Liver (tissue), 9 donors: ENCODE results near the gene TMOD2. TPM values are rescaled to one million over a fixed set of nuclear protein-coding genes. Genes with fewer than 3 reads are reported as not detected.

ENCODE experiments used
- DNase-seq: peaks from one replicate; pipeline ENCODE4 v3.0.0-alpha.2; 2017; ENCODE audit warnings: low spot score
- H3K27ac ChIP-seq, 2 donors: one replicate each; pipeline ENCODE4 v1.7.0; 2013; ENCODE audit warnings: inconsistent platforms in 2 of 2, low read length in 2 of 2, control low read depth in 1 of 2, low read depth in 1 of 2, mild to moderate bottlenecking in 1 of 2
- H3K27me3 ChIP-seq, 4 donors: one replicate each; pipeline versions ENCODE4 v1.6.1 to v1.7.0; 2013; ENCODE audit warnings: low read length in 3 of 4, inconsistent platforms in 1 of 4, mild to moderate bottlenecking in 1 of 4, moderate library complexity in 1 of 4; ENCODE audit not compliant: control insufficient read depth in 4 of 4, insufficient read depth in 4 of 4
- H3K36me3 ChIP-seq, 4 donors: one replicate each; pipeline versions ENCODE4 v1.6.1 to v1.7.0; 2013; ENCODE audit warnings: low read length in 3 of 4, mild to moderate bottlenecking in 3 of 4, low read depth in 1 of 4, moderate library complexity in 1 of 4; ENCODE audit not compliant: control insufficient read depth in 4 of 4, insufficient read depth in 3 of 4
- H3K4me1 ChIP-seq, 4 donors: one replicate each; pipeline versions ENCODE4 v1.6.1 to v1.7.0; 2013; ENCODE audit warnings: low read length in 3 of 4, mild to moderate bottlenecking in 3 of 4, moderate library complexity in 1 of 4; ENCODE audit not compliant: control insufficient read depth in 4 of 4, insufficient read depth in 4 of 4
- H3K4me3 ChIP-seq, 3 donors: one replicate each; pipeline versions ENCODE4 v1.6.1 to v1.7.0; 2013; ENCODE audit warnings: low read length in 3 of 3, control low read depth in 1 of 3, low read depth in 1 of 3, mild to moderate bottlenecking in 1 of 3
- H3K9ac ChIP-seq, 2 donors: one replicate each; pipeline ENCODE4 v1.7.0; 2013; ENCODE audit warnings: low read length in 2 of 2, mild to moderate bottlenecking in 2 of 2, moderate library complexity in 2 of 2, control low read depth in 1 of 2, low read depth in 1 of 2
- H3K9me3 ChIP-seq, 4 donors: one replicate each; pipeline versions ENCODE4 v1.6.1 to v1.7.0; 2013; ENCODE audit warnings: low read length in 3 of 4; ENCODE audit not compliant: control insufficient read depth in 4 of 4
- ATF3 ChIP-seq: IDR thresholded peaks from 2 replicates; pipeline ENCODE4 v1.6.1; 2016; ENCODE audit warnings: antibody characterized with exemption
- CTCF ChIP-seq: fragments of 150-350 bp; IDR thresholded peaks from 2 replicates; pipeline ENCODE4 v1.5.1; 2017; ENCODE audit warnings: improper control_type of control experiment, low read depth, low read length; ENCODE audit not compliant: missing input control
- EGR1 ChIP-seq, 2 donors: IDR thresholded peaks; 2 replicates each; pipeline ENCODE4 v1.6.1; 2016 to 2018; ENCODE audit warnings: antibody characterized with exemption in 2 of 2, low read depth in 2 of 2
- FOXA1 ChIP-seq: IDR thresholded peaks from 2 replicates; pipeline ENCODE4 v1.6.1; 2016; ENCODE audit warnings: antibody characterized with exemption
- FOXA2 ChIP-seq: IDR thresholded peaks from 2 replicates; pipeline ENCODE4 v1.6.1; 2016; ENCODE audit warnings: antibody characterized with exemption
- GABPA ChIP-seq, 2 donors: IDR thresholded peaks in 1 of 2; conservative IDR thresholded peaks in 1 of 2; 2 replicates each; pipeline ENCODE4 v1.6.1; 2016; ENCODE audit warnings: antibody characterized with exemption in 2 of 2, mild to moderate bottlenecking in 1 of 2, moderate library complexity in 1 of 2
- HNF4A ChIP-seq, 2 donors: conservative IDR thresholded peaks; 2 replicates each; pipeline ENCODE4 v1.6.1; 2016; ENCODE audit warnings: antibody characterized with exemption in 2 of 2, mild to moderate bottlenecking in 2 of 2
- HNF4G ChIP-seq: IDR thresholded peaks from 2 replicates; pipeline ENCODE4 v1.6.1; 2016; ENCODE audit warnings: antibody characterized with exemption
- JUND ChIP-seq, 2 donors: IDR thresholded peaks; 2 replicates each; pipeline ENCODE4 v1.6.1; 2016; ENCODE audit warnings: antibody characterized with exemption in 2 of 2
- MAX ChIP-seq: IDR thresholded peaks from 2 replicates; pipeline ENCODE4 v1.6.1; 2016; ENCODE audit warnings: antibody characterized with exemption
- NR2F2 ChIP-seq: IDR thresholded peaks from 2 replicates; pipeline ENCODE4 v1.6.1; 2016; ENCODE audit warnings: antibody characterized with exemption
- RAD21 ChIP-seq, 2 donors: IDR thresholded peaks; 2 replicates each; pipeline ENCODE4 v1.6.1; 2016; ENCODE audit warnings: antibody characterized with exemption in 2 of 2, mild to moderate bottlenecking in 2 of 2
- REST ChIP-seq: IDR thresholded peaks from 2 replicates; pipeline ENCODE4 v1.6.1; 2016; ENCODE audit warnings: antibody characterized with exemption, mild to moderate bottlenecking
- RXRA ChIP-seq, 2 donors: IDR thresholded peaks; 2 replicates each; pipeline ENCODE4 v1.6.1; 2017 to 2018; ENCODE audit warnings: antibody characterized with exemption in 2 of 2, mild to moderate bottlenecking in 1 of 2
- SP1 ChIP-seq: IDR thresholded peaks from 2 replicates; pipeline ENCODE4 v1.6.1; 2018; ENCODE audit warnings: antibody characterized with exemption, mild to moderate bottlenecking
- TAF1 ChIP-seq: conservative IDR thresholded peaks from 2 replicates; pipeline ENCODE4 v1.6.1; 2016; ENCODE audit warnings: antibody characterized with exemption, mild to moderate bottlenecking
- YY1 ChIP-seq: IDR thresholded peaks from 2 replicates; pipeline ENCODE4 v1.6.1; 2016; ENCODE audit warnings: antibody characterized with exemption, mild to moderate bottlenecking
- ZBTB33 ChIP-seq: IDR thresholded peaks from 2 replicates; pipeline ENCODE4 v1.6.1; 2016; ENCODE audit warnings: antibody characterized with exemption
- WGBS: extraction: QIAGEN DNeasy Blood & Tissue Kit; methylation state at CpG from one replicate; pipeline ENCODE4 v1.1.7; 2013; 5-methylcytosine and 5-hydroxymethylcytosine counted together
- polyA plus RNA-seq, 2 donors: library from polyadenylated mRNA; stranded (reverse) in 1 of 2; unstranded in 1 of 2; fragments of 200-250 nt in 1 of 2; fragments of >200 nt in 1 of 2; fragmentation: Nextera tagmentation in 1 of 2; extraction: Ambion mirVana in 1 of 2; gene quantifications; one replicate each; pipeline versions ENCODE4 v1.2.1 to v1.2.3, GENCODE V29; 2013 to 2015
- total RNA-seq, 2 donors: library from RNA; depleted of rRNA; stranded (reverse); fragments of >200 nt; gene quantifications; one replicate each; pipeline ENCODE4 v1.2.3, GENCODE V29; 2014
- donor health status: healthy.
- donor health status: healthy.
- donor health status: healthy.
- donor health status: healthy.
- donor health status: healthy.

The TMOD2 gene
- total RNA-seq = 1 to 10 TPM; 1.6 to 2.1 TPM
- under 1 TPM; 0.46 to 0.51 TPM for polyA plus RNA-seq

GRCh38 chr15:51750792-51751696 lies at the start of gene TMOD2:
TMOD2 (plus strand) TSS chr15:51751597; CDS start chr15:51766442, 14,845 bp downstream.
- Histone ChIP-seq H3K9ac (no peak within 1 kb of the TSS), H3K27ac (no peak within 1 kb of the TSS), H3K27me3 (peaks cover 0 to 2% (median 0%) of the 10 kb centered on the region in 4 donors), H3K36me3 (no peaks in the 10 kb centered on the region), H3K9me3 (no peaks in the 10 kb centered on the region), H3K4me3 (peak within 1 kb of the TSS; percentile 61 to 96 (median 74)), H3K4me1 (peaks cover 3 to 14% (median 9%) of the 10 kb centered on the region in 4 donors)
- 8% methylated on average over 65 of the region's 65 CpGs for WGBS
- DNase-seq = no peak
- TF ChIP-seq FOXA1 (no peak), YY1 (no peak), TAF1 (no peak), HNF4G (no peak), NR2F2 (no peak), ZBTB33 (no peak), MAX (no peak), FOXA2 (no peak), REST (no peak), SP1 (no peak), GABPA (IDR thresholded peaks at IDR 0.05 in 1 of 2, conservative IDR thresholded peaks at IDR 0.05 in 1 of 2) (no peak), ATF3 (no peak), RXRA (IDR thresholded peaks at IDR 0.05) (no peak), RAD21 (IDR thresholded peaks at IDR 0.05) (no peak), JUND (IDR thresholded peaks at IDR 0.05) (no peak), CTCF (no peak), HNF4A (conservative IDR thresholded peaks at IDR 0.05) (no peak), EGR1 (IDR thresholded peaks at IDR 0.05; ENCODE audit: low read depth in 2 of 2) (no peak)
